ENCODE data around the gene GPR35. TPM values are rescaled to one million over a fixed set of nuclear protein-coding genes. Genes with fewer than 3 reads are reported as not detected.

GPR35 gene
- polyA plus RNA-seq, 1 of the 3 experiments (the other 2 are of a cell fraction) = 1.2 TPM

- ChIA-PET CTCF (interaction anchor here (1.9 to 3.1 kb wide), 2 partner anchors 11 to 63 kb away, joined by 6 to 14 read pairs; no protein-coding TSS in a partner anchor), POLR2A (interaction anchor here (0.9 kb wide), 1 partner anchor 9 kb away, joined by 3 read pairs; the partner anchor contains the start of gene RNPEPL1)
- no peak for TF ChIP-seq JUND (IDR thresholded peaks at IDR 0.05)
- DNase-seq = no peak
- no peaks in the 10 kb centered on the region for H3K27me3 ChIP-seq (ENCODE audit: insufficient read depth)
- no peak overlapping the region for H3K9ac ChIP-seq
- H4K20me1 ChIP-seq (ENCODE audit: insufficient read depth) = peaks cover 17% of the 10 kb centered on the region; the same call in 1 of the 2 replicates
- H3K79me2 ChIP-seq (ENCODE audit: insufficient read depth) = peaks cover 32% of the 10 kb centered on the region; the same call in 1 of the 2 replicates
- H3K36me3 ChIP-seq (replicated peaks in 1 of 2; ENCODE audit: control insufficient read depth in 1 of 2, insufficient read depth in 2 of 2, low read length in 1 of 2) = peaks cover 4 to 44% of the 10 kb centered on the region in 2 experiments
- H3F3A ChIP-seq (replicated peaks; ENCODE audit: insufficient read depth) = peaks cover 3% of the 10 kb centered on the region
- H3K27ac ChIP-seq (ENCODE audit: low read depth in 2 of 2, low read length in 1 of 2) = no peak overlapping the region; a peak in 1 of 4 replicates
- H3K9me3 ChIP-seq = no peaks in the 10 kb centered on the region
- peaks cover 0 to 7% of the 10 kb centered on the region in 2 experiments; a peak in 1 of 4 replicates for H3K4me1 ChIP-seq (ENCODE audit: control insufficient read depth in 1 of 2, insufficient read depth in 2 of 2, low read depth in 1 of 2, low read length in 1 of 2)
- 93% methylated on average over 9 of the region's 26 CpGs for WGBS (ENCODE audit: low lambda C conversion rate)
- H2AFZ ChIP-seq (ENCODE audit: low read depth) = no peak overlapping the region
- H3K4me2 ChIP-seq = no peak overlapping the region
- no peak overlapping the region for H3K4me3 ChIP-seq (ENCODE audit: low read depth in 2 of 2, low read length in 1 of 2)
- H3K9me2 ChIP-seq = no peaks in the 10 kb centered on the region
Measured at GRCh38 chr2:240577281-240578109, 47.8 kb upstream of the GPR35 start.

GRCh38 chr2:240578110-240578450 is 47.2 kb upstream of the GPR35 start:
- DNase-seq = no peak
- Histone ChIP-seq H3K36me3 (replicated peaks in 1 of 2; ENCODE audit: control insufficient read depth in 1 of 2, insufficient read depth in 2 of 2, low read length in 1 of 2) (peaks cover 8 to 44% of the 10 kb centered on the region in 2 experiments), H3K9me2 (no peaks in the 10 kb centered on the region), H3K27me3 (ENCODE audit: insufficient read depth) (no peaks in the 10 kb centered on the region), H3K4me1 (ENCODE audit: control insufficient read depth in 1 of 2, insufficient read depth in 2 of 2, low read depth in 1 of 2, low read length in 1 of 2) (peaks cover 0 to 7% of the 10 kb centered on the region in 2 experiments; a peak in 1 of 4 replicates), H3K4me3 (ENCODE audit: low read depth in 2 of 2, low read length in 1 of 2) (no peak overlapping the region), H3K9ac (no peak overlapping the region), H3K79me2 (ENCODE audit: insufficient read depth) (peaks cover 38% of the 10 kb centered on the region), H2AFZ (ENCODE audit: low read depth) (no peak overlapping the region), H4K20me1 (ENCODE audit: insufficient read depth) (peaks cover 17% of the 10 kb centered on the region; the same call in 1 of the 2 replicates), H3K27ac (ENCODE audit: low read depth in 2 of 2, low read length in 1 of 2) (no peak overlapping the region; a peak in 1 of 4 replicates), H3F3A (replicated peaks; ENCODE audit: insufficient read depth) (peaks cover 3% of the 10 kb centered on the region), H3K9me3 (no peaks in the 10 kb centered on the region), H3K4me2 (no peak overlapping the region)
- no peak for TF ChIP-seq MEF2A (IDR thresholded peaks at IDR 0.05; ENCODE audit: borderline replicate concordance, low read depth)
- POLR2A ChIA-PET = interaction anchor here (0.9 kb wide), 1 partner anchor 9 kb away, joined by 3 read pairs; the partner anchor contains the start of gene RNPEPL1
- CTCF ChIA-PET = interaction anchor here (1.9 to 3.1 kb wide), 2 partner anchors 12 to 64 kb away, joined by 6 to 14 read pairs; no protein-coding TSS in a partner anchor
- WGBS (ENCODE audit: low lambda C conversion rate) = no CpG with 5 or more reads among the region's 9 CpGs

GRCh38 chr2:240578488-240578887 is 46.8 kb upstream of the GPR35 start:
- DNase-seq = no peak
- Histone ChIP-seq H2AFZ (ENCODE audit: low read depth) (no peak overlapping the region), H3K4me2 (no peak overlapping the region), H4K20me1 (ENCODE audit: insufficient read depth) (peaks cover 17% of the 10 kb centered on the region; the same call in 1 of the 2 replicates), H3K9ac (no peak overlapping the region), H3K36me3 (replicated peaks in 1 of 2; ENCODE audit: control insufficient read depth in 1 of 2, insufficient read depth in 2 of 2, low read length in 1 of 2) (peaks cover 8 to 44% of the 10 kb centered on the region in 2 experiments), H3K27me3 (ENCODE audit: insufficient read depth) (no peaks in the 10 kb centered on the region), H3K27ac (ENCODE audit: low read depth in 2 of 2, low read length in 1 of 2) (no peak overlapping the region), H3K4me3 (ENCODE audit: low read depth in 2 of 2, low read length in 1 of 2) (no peak overlapping the region), H3K9me2 (no peaks in the 10 kb centered on the region), H3K79me2 (ENCODE audit: insufficient read depth) (peaks cover 42% of the 10 kb centered on the region), H3K4me1 (ENCODE audit: control insufficient read depth in 1 of 2, insufficient read depth in 2 of 2, low read depth in 1 of 2, low read length in 1 of 2) (peaks cover 0 to 7% of the 10 kb centered on the region in 2 experiments; a peak in 1 of 4 replicates), H3F3A (replicated peaks; ENCODE audit: insufficient read depth) (peaks cover 3% of the 10 kb centered on the region), H3K9me3 (no peaks in the 10 kb centered on the region)
- TF ChIP-seq FOXM1 (IDR thresholded peaks at IDR 0.05; ENCODE audit: low read depth) (no peak), RXRA (IDR thresholded peaks at IDR 0.05; ENCODE audit: borderline replicate concordance, low read depth) (no peak), RCOR1 (IDR thresholded peaks at IDR 0.05; ENCODE audit: low read length) (no peak), MEF2A (IDR thresholded peaks at IDR 0.05; ENCODE audit: borderline replicate concordance, low read depth) (no peak), CHD2 (IDR thresholded peaks at IDR 0.05; ENCODE audit: low read length, partially characterized antibody) (no peak), EP300 (IDR thresholded peaks at IDR 0.05; ENCODE audit: borderline replicate concordance in 1 of 2, low read depth in 1 of 2, low read length in 1 of 2) (no peak), SMC3 (IDR thresholded peaks at IDR 0.05; ENCODE audit: low read depth, low read length) (no peak), YY1 (IDR thresholded peaks at IDR 0.05; ENCODE audit: low read depth) (no peak), NRF1 (IDR thresholded peaks at IDR 0.05; ENCODE audit: low read depth, low read length) (no peak), REST (IDR thresholded peaks at IDR 0.05; ENCODE audit: low read depth, low read length) (no peak)
- TF ChIP-seq, protein P1, sequence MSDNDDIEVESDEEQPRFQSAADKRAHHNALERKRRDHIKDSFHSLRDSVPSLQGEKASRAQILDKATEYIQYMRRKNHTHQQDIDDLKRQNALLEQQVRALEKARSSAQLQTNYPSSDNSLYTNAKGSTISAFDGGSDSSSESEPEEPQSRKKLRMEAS (IDR thresholded peaks at IDR 0.05; ENCODE audit: low read depth) = no peak
- TF ChIP-seq, protein P2, sequence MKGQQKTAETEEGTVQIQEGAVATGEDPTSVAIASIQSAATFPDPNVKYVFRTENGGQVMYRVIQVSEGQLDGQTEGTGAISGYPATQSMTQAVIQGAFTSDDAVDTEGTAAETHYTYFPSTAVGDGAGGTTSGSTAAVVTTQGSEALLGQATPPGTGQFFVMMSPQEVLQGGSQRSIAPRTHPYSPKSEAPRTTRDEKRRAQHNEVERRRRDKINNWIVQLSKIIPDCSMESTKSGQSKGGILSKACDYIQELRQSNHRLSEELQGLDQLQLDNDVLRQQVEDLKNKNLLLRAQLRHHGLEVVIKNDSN (IDR thresholded peaks at IDR 0.05; ENCODE audit: borderline replicate concordance, low read depth) = no peak
- ChIA-PET POLR2A (interaction anchor here (0.9 kb wide), 1 partner anchor 10 kb away, joined by 3 read pairs; the partner anchor contains the start of gene RNPEPL1), CTCF (interaction anchor here (1.9 to 3.1 kb wide), 2 partner anchors 12 to 64 kb away, joined by 6 to 14 read pairs; no protein-coding TSS in a partner anchor)
- WGBS (ENCODE audit: low lambda C conversion rate) = 92% methylated on average over 6 of the region's 8 CpGs

Measured in SK-N-SH (cell line).